ENCODE measurements around the gene TACC3.

TACC3 gene

DNA sequence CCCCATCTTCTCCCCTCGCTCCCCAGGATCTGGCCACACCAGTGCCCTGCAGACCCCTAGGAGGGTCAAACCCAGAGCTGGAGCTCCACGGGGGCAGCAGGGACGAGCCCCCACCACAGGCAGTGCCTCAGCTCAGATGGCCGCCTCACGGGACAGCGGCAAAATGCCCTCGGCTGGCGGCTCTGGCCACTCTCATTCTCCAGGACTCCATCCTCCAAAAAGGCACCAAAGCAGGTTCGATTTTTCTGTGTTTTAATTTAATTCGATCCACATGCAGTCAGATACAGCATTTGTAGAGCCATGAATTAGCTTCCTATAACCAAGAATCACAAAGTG lies 45.6 kb upstream of the TACC3 start:
- TF ChIP-seq FOXM1 (IDR thresholded peaks at IDR 0.05; ENCODE audit: borderline replicate concordance, low read depth) (no peak), NFIC (IDR thresholded peaks at IDR 0.05) (no peak), EGR1 (IDR thresholded peaks at IDR 0.05) (no peak), CREB1 (IDR thresholded peaks at IDR 0.05; ENCODE audit: low read depth) (no peak), TCF12 (IDR thresholded peaks at IDR 0.05; ENCODE audit: low read depth) (no peak), CEBPB (IDR thresholded peaks at IDR 0.05) (no peak), TEAD4 (IDR thresholded peaks at IDR 0.05) (no peak), RAD21 (IDR thresholded peaks at IDR 0.05; ENCODE audit: low read depth) (no peak), EP300 (IDR thresholded peaks at IDR 0.05; ENCODE audit: borderline replicate concordance) (no peak), YY1 (IDR thresholded peaks at IDR 0.05; ENCODE audit: low read depth) (no peak), ZBTB7A (IDR thresholded peaks at IDR 0.05; ENCODE audit: low read depth) (no peak)
- TF ChIP-seq, protein P1, sequence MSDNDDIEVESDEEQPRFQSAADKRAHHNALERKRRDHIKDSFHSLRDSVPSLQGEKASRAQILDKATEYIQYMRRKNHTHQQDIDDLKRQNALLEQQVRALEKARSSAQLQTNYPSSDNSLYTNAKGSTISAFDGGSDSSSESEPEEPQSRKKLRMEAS (IDR thresholded peaks at IDR 0.05), result no peak

DNA sequence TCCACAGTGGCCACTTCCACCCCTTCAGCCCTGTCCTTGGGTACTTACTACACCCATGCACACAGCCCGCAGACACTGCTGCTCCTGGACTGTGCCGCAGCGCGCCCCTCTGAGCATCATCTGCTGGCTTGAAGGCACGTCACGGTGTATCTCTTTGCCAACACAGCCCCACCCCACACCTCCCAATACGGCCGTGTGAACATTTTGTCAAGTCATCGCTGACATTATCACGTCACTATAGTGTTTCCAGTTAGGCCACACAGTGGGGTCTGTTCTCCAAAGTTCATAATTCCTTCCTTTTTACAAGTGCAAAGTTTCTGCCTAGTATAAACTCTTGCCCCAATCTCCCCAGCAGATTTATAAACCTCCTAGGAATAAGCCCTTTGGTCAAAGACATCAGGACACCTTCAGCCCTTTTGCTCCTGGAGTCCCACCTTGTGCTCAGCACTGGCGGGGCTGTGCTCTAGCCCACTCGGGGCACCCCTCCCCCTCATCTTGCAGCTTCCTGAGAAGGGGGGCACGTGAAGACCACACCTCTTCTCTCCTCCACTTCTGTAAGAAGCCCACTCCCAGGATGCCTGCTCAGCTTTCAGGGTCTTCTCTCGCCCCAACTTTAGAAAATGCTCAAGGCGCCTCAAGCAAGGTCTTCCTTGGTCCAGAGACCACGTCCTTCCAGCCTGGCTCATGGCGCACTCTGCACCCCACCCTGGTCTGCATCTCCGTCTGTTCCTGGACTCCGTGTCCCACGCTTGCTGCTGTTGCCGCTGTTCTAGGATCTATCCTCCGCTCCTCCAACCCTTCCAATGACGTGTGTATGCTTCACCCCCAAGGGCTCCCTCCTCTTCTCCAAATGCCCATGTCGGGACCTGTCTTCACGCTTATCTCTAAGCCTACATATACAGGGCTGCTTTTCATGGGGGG lies 44.5 kb upstream of the TACC3 start:
- TF ChIP-seq YY1 (IDR thresholded peaks at IDR 0.05; ENCODE audit: low read depth), result no peak
- no peak for TF ChIP-seq ZBTB7A (IDR thresholded peaks at IDR 0.05; ENCODE audit: low read depth)
- TF ChIP-seq FOXM1 (IDR thresholded peaks at IDR 0.05; ENCODE audit: borderline replicate concordance, low read depth), result no peak

DNA sequence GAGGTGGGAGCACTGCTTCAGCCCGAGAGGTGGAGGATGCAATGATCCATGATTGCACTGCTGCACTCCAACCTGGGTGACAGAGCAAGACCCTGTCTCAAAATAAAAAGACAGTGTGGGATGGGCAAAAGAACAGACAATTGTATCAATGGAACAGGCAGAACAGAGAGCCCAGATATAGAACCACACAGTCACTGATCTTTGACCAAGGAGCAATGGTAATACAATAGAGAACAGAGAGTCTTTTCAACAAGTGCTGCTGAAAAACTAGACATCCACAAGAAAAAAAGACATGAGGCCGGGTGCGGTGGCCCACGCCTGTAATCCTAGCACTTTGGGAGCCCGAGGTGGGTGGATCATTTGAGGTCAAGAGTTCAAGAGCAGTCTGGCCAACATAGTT lies 43.1 kb upstream of the TACC3 start:
- TF ChIP-seq ZBTB7A (IDR thresholded peaks at IDR 0.05; ENCODE audit: low read depth), result no peak
- TF ChIP-seq TCF12 (IDR thresholded peaks at IDR 0.05; ENCODE audit: low read depth), result no peak
- TF ChIP-seq CEBPB (IDR thresholded peaks at IDR 0.05), result no peak
- TF ChIP-seq RAD21 (IDR thresholded peaks at IDR 0.05; ENCODE audit: low read depth), result no peak
- TF ChIP-seq EP300 (IDR thresholded peaks at IDR 0.05; ENCODE audit: borderline replicate concordance), result no peak
- TF ChIP-seq, protein P2, sequence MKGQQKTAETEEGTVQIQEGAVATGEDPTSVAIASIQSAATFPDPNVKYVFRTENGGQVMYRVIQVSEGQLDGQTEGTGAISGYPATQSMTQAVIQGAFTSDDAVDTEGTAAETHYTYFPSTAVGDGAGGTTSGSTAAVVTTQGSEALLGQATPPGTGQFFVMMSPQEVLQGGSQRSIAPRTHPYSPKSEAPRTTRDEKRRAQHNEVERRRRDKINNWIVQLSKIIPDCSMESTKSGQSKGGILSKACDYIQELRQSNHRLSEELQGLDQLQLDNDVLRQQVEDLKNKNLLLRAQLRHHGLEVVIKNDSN (IDR thresholded peaks at IDR 0.05), result no peak

DNA sequence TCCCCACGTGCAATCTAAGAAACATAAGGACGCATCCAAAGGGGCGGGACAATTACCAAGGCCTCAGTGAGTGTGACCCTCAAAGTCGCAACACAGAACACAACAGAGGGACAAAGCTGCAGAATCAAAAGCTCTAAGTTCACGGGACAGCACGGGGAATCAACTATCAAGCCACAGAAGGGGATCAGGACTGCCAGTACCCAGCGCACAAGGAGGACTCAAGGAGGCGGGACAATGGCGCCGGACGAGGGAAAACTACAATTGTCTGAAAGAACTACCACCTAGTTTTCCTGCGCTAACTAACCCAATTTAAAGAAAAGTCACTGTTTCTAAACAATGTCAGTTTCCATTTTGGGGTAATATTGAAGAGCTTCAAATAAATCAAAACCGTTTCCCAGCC lies 38.5 kb upstream of the TACC3 start:
- TF ChIP-seq NFIC (IDR thresholded peaks at IDR 0.05), result no peak
- TF ChIP-seq FOXM1 (IDR thresholded peaks at IDR 0.05; ENCODE audit: borderline replicate concordance, low read depth), result no peak
- no peak for TF ChIP-seq TEAD4 (IDR thresholded peaks at IDR 0.05)
- TF ChIP-seq, protein P3, sequence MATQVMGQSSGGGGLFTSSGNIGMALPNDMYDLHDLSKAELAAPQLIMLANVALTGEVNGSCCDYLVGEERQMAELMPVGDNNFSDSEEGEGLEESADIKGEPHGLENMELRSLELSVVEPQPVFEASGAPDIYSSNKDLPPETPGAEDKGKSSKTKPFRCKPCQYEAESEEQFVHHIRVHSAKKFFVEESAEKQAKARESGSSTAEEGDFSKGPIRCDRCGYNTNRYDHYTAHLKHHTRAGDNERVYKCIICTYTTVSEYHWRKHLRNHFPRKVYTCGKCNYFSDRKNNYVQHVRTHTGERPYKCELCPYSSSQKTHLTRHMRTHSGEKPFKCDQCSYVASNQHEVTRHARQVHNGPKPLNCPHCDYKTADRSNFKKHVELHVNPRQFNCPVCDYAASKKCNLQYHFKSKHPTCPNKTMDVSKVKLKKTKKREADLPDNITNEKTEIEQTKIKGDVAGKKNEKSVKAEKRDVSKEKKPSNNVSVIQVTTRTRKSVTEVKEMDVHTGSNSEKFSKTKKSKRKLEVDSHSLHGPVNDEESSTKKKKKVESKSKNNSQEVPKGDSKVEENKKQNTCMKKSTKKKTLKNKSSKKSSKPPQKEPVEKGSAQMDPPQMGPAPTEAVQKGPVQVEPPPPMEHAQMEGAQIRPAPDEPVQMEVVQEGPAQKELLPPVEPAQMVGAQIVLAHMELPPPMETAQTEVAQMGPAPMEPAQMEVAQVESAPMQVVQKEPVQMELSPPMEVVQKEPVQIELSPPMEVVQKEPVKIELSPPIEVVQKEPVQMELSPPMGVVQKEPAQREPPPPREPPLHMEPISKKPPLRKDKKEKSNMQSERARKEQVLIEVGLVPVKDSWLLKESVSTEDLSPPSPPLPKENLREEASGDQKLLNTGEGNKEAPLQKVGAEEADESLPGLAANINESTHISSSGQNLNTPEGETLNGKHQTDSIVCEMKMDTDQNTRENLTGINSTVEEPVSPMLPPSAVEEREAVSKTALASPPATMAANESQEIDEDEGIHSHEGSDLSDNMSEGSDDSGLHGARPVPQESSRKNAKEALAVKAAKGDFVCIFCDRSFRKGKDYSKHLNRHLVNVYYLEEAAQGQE (IDR thresholded peaks at IDR 0.05; ENCODE audit: low read depth), result no peak
- TF ChIP-seq TCF12 (IDR thresholded peaks at IDR 0.05; ENCODE audit: low read depth), result no peak
- TF ChIP-seq ZBTB7A (IDR thresholded peaks at IDR 0.05; ENCODE audit: low read depth), result no peak
- no peak for TF ChIP-seq CEBPB (IDR thresholded peaks at IDR 0.05)
- TF ChIP-seq, protein P1 (IDR thresholded peaks at IDR 0.05), result no peak
- TF ChIP-seq YY1 (IDR thresholded peaks at IDR 0.05; ENCODE audit: low read depth), result no peak
- TF ChIP-seq EP300 (IDR thresholded peaks at IDR 0.05; ENCODE audit: borderline replicate concordance), result no peak
- no peak for TF ChIP-seq RAD21 (IDR thresholded peaks at IDR 0.05; ENCODE audit: low read depth)

DNA sequence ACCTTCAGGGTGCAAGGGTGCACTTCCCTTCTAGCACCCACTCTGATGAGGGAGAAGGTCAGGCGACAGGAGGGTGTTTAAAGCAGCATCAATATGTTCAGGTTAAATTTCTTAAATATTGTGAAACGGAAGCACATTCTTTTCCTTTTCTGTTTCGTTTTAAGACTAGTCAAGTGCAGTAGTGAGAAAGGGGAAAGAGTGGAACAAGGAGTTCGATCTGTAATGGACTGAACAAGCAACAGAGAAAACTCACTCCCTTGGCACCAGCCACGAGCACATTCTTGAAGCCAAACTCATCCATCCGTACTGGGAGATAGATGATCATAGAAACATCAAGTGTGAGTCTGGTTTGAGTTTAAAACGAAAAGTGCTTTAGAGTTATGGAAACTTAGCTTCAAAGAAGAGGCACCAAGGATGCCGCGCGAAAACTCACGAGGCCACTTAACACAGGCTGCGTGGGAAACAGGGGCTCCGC lies 38.0 kb upstream of the TACC3 start:
- TF ChIP-seq TCF12 (IDR thresholded peaks at IDR 0.05; ENCODE audit: low read depth) (no peak), CREB1 (IDR thresholded peaks at IDR 0.05; ENCODE audit: low read depth) (no peak), RAD21 (IDR thresholded peaks at IDR 0.05; ENCODE audit: low read depth) (no peak), NFIC (IDR thresholded peaks at IDR 0.05) (no peak), EGR1 (IDR thresholded peaks at IDR 0.05) (no peak), FOXM1 (IDR thresholded peaks at IDR 0.05; ENCODE audit: borderline replicate concordance, low read depth) (no peak), TEAD4 (IDR thresholded peaks at IDR 0.05) (no peak), CEBPB (IDR thresholded peaks at IDR 0.05) (no peak), YY1 (IDR thresholded peaks at IDR 0.05; ENCODE audit: low read depth) (no peak), ZBTB7A (IDR thresholded peaks at IDR 0.05; ENCODE audit: low read depth) (no peak)
- TF ChIP-seq, protein P2 (IDR thresholded peaks at IDR 0.05), result no peak
- TF ChIP-seq, protein P3 (IDR thresholded peaks at IDR 0.05; ENCODE audit: low read depth), result no peak
- TF ChIP-seq, protein P1 (IDR thresholded peaks at IDR 0.05), result no peak
